NCI-H69 (cell line): ENCODE data around the gene LZTS2.

ENCODE experiments used
- DNase-seq: peaks from one replicate; lab custom pipeline; 2025; lab: John Stamatoyannopoulos, UW

Gene LZTS2

DNA sequence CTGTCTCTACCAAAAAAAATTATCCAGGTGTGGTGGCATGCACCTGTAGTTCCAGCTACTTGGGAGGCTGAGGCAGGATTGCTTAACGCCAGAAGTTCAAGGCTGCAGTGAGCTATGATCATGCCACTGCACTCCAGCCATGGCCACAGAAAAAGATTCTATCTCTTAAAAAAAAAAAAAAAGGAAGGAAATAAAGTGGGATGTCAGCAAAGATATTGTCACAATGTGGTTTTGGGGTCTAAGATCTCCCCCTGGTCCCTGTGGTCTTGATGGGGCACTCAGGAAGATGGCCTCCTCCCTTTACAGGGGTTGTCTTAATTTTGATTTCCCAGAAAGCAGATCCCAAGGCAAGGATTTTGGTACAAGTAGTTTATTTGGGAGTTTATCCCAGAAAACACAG lies 54.7 kb downstream of the LZTS2 start:
- DNase-seq: no peak

GRCh38 chr10:101054876-101055275 lies 55.3 kb downstream of the LZTS2 start:
- no peak for DNase-seq

DNA sequence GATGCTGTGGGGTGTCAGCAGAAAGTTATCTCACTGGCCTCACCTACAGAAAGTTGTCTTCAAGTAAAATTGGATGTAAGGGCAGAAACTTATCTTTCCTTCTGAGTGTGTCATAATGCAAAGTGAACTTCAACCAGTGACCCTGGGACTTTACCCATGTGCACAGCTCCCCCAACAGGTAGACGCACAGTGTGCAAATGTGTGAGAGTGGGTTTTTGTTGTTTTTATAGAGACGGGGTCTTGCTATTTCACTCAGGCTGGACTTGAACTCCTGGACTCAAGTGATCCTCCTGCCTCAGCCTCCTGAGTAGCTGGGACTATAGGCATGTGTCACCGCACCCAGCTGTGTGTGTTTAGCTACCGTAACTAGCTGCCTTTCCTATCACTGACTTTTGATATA lies 55.8 kb downstream of the LZTS2 start:
- DNase-seq: no peak

DNA sequence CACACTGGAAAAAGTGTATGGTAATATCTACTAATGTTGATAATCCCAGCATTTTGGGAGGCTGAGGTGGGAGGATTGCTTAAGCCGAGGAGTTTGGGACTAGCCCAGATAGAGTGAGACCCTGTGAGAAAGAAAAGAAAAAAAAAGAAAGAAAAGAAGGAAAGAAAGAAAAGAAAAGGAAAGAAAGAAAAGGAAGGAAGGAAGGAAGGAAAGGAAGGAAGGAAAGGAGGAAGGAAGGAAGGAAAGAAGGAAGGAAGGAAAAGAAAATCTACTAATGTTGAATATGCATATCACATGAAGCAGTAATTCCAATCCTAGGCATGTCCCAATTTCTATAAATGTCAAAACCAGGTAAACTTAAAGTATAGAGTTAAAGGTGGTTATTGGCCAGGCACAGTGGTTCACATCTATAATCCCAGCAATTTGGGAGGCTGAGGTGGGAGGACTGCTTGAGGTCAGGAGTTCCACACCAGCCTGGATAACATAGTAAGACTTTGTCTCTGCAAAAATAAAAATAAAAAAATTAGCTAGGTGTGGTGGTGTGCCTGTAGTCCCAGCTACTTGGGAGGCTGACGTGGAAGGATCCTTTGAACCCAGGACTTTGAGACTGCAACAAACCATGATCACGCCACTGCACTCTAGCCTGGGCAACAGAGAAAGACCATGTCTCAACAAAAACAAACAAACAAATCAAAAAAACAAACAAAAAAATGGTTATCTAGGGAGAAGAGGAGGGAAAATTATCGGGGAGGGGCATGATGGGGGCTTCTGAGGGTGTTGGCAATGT lies 57.0 kb downstream of the LZTS2 start:
- no peak for DNase-seq
